ENCODE results near the gene APPBP2.
"Not testable (repeated sequence)": the region's sequence is repeated elsewhere in the genome, so short reads cannot be mapped to it uniquely, and the experiment has no call there.

APPBP2 gene

GRCh38 chr17:60560860-60561257 lies 34.8 kb upstream of the APPBP2 start:
- H3K4me3 ChIP-seq (ENCODE audit: low read depth, low read length) = no peak overlapping the region
- ChIA-PET CTCF (interaction anchor here (8.8 kb wide), 1 partner anchor 9 kb away, joined by 54 read pairs; no protein-coding TSS in a partner anchor), POLR2A (no interaction called here)
- no peak for DNase-seq (ENCODE audit: low read depth, low spot score)
- TF ChIP-seq, protein P1, sequence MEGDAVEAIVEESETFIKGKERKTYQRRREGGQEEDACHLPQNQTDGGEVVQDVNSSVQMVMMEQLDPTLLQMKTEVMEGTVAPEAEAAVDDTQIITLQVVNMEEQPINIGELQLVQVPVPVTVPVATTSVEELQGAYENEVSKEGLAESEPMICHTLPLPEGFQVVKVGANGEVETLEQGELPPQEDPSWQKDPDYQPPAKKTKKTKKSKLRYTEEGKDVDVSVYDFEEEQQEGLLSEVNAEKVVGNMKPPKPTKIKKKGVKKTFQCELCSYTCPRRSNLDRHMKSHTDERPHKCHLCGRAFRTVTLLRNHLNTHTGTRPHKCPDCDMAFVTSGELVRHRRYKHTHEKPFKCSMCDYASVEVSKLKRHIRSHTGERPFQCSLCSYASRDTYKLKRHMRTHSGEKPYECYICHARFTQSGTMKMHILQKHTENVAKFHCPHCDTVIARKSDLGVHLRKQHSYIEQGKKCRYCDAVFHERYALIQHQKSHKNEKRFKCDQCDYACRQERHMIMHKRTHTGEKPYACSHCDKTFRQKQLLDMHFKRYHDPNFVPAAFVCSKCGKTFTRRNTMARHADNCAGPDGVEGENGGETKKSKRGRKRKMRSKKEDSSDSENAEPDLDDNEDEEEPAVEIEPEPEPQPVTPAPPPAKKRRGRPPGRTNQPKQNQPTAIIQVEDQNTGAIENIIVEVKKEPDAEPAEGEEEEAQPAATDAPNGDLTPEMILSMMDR (IDR thresholded peaks at IDR 0.05; ENCODE audit: insufficient read depth, low read length, missing control alignments) = no peak

GRCh38 chr17:60559995-60560859 lies 34.2 kb upstream of the APPBP2 start:
- no peak overlapping the region for H3K4me3 ChIP-seq (ENCODE audit: low read depth, low read length)
- CTCF ChIA-PET = interaction anchor here (8.8 kb wide), 1 partner anchor 9 kb away, joined by 54 read pairs; no protein-coding TSS in a partner anchor
- TF ChIP-seq, protein P1 (IDR thresholded peaks at IDR 0.05; ENCODE audit: insufficient read depth, low read length, missing control alignments) = no peak
- no peak for DNase-seq (ENCODE audit: low read depth, low spot score)
- POLR2A ChIA-PET = no interaction called here

GRCh38 chr17:60559659-60559994 lies 33.6 kb upstream of the APPBP2 start:
- no peak overlapping the region for H3K4me3 ChIP-seq (ENCODE audit: low read depth, low read length)
- TF ChIP-seq, protein P1 (IDR thresholded peaks at IDR 0.05; ENCODE audit: insufficient read depth, low read length, missing control alignments) = no peak
- ChIA-PET CTCF (interaction anchor here (8.8 kb wide), 1 partner anchor 10 kb away, joined by 54 read pairs; no protein-coding TSS in a partner anchor), POLR2A (no interaction called here)
- DNase-seq (ENCODE audit: low read depth, low spot score) = no peak

- DNase-seq (ENCODE audit: low read depth, low spot score) = no peak
- no peak overlapping the region for H3K4me3 ChIP-seq (ENCODE audit: low read depth, low read length)
- ChIA-PET CTCF (interaction anchor here (0.9 to 8.8 kb wide), 3 partner anchors 8 to 16 kb away, joined by 3 to 54 read pairs (median 8); no protein-coding TSS in a partner anchor), POLR2A (interaction anchor here (1.3 kb wide), 1 partner anchor 16 kb away, joined by 10 read pairs; no protein-coding TSS in a partner anchor)
- TF ChIP-seq, protein P1 (IDR thresholded peaks at IDR 0.05; ENCODE audit: insufficient read depth, low read length, missing control alignments) = no peak
Observed at GRCh38 chr17:60557805-60558204, 31.8 kb upstream of the APPBP2 start.

DNA sequence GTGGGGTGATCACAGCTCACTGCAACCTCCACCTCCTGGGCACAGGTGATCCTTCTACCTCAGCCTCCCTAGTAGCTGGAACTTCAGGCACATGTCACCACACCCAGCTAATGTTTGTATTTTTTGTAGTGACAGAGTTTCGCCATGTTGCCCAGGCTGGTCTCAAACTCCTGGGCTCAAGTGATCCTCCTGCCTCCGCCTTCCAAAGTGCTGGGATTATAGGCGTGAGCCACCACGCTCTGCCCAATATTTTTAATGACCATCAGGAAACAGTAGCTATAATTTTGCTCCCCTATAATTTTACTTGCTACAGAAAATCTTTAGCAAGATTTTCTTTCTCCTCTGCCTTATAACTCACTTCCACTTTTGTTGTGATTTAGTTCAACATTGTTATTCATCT lies 29.7 kb upstream of the APPBP2 start:
- ChIA-PET CTCF (interaction anchor here (0.9 to 8.8 kb wide), 2 partner anchors 14 to 22 kb away, joined by 3 to 54 read pairs; no protein-coding TSS in a partner anchor), POLR2A (no interaction called here)
- no peak overlapping the region for H3K4me3 ChIP-seq (ENCODE audit: low read depth, low read length)
- TF ChIP-seq, protein P1 (IDR thresholded peaks at IDR 0.05; ENCODE audit: insufficient read depth, low read length, missing control alignments) = no peak
- DNase-seq (ENCODE audit: low read depth, low spot score) = no peak

DNA sequence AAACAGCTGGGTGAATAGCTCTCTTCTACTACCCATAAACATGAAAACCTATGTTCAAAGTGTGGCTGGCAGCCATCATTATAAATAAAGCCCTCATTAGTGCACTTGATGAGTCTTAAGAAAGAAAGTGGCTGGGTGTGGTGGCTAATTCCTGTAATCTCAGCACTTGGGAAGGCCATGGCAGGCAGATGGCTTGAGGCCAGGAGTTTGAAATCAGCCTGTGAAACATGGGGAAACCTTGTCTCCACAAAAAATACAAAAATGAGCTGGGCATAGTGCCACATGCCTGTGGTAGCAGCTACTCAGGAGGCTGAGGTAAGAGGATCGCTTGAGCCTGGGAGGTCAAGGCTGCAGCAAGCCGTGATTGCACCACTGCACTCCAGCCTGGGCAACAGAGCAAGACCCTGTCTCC lies 28.3 kb upstream of the APPBP2 start:
- ChIA-PET POLR2A (no interaction called here), CTCF (interaction anchor here (0.7 to 8.8 kb wide), 6 partner anchors 8 to 24 kb away, joined by 3 to 54 read pairs (median 3); no protein-coding TSS in a partner anchor)
- TF ChIP-seq, protein P1 (IDR thresholded peaks at IDR 0.05; ENCODE audit: insufficient read depth, low read length, missing control alignments) = no peak
- peak; percentile 78 for DNase-seq (ENCODE audit: low read depth, low spot score)
- H3K4me3 ChIP-seq (ENCODE audit: low read depth, low read length) = no peak overlapping the region

DNA sequence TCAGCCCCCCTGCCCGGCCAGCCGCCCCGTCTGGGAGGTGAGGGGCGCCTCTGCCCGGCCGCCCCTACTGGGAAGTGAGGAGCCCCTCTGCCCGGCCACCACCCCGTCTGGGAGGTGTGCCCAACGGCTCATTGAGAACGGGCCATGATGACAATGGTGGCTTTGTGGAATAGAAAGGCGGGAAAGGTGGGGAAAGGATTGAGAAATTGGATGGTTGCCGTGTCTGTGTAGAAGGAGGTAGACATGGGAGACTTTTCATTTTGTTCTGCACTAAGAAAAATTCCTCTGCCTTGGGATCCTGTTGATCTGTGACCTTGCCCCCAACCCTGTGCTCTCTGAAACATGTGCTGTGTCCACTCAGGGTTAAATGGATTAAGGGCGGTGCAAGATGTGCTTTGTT lies 26.2 kb upstream of the APPBP2 start:
- CTCF ChIA-PET = interaction anchor here (8.8 kb wide), 1 partner anchor 17 kb away, joined by 54 read pairs; no protein-coding TSS in a partner anchor
- H3K4me3 ChIP-seq (ENCODE audit: low read depth, low read length); POLR2A ChIA-PET; DNase-seq (ENCODE audit: low read depth, low spot score): not testable (repeated sequence)
